HEK293 (cell line): ENCODE measurements around the gene PSMD13.
A peak's percentile ranks its signal among the peaks of the same experiment; 100 is the strongest.

Experiments
- CTCF ChIA-PET: fragments of 350-600 bp; formaldehyde crosslinking; extraction: SDS; loops from one replicate; lab custom pipeline; 2021; ENCODE audit warnings: antibody characterized with exemption; lab: Yijun Ruan, JAX
- POLR2A ChIA-PET: fragments of 300-600 bp; formaldehyde crosslinking; extraction: SDS; loops from one replicate; lab custom pipeline; 2020; ENCODE audit warnings: antibody characterized with exemption, inconsistent platforms; lab: Yijun Ruan, JAX
- H3K27ac ChIP-seq: fragments of 200-500 bp; sonication (Bioruptor generic); 2 replicates; pipeline ENCODE4 v1.5.1; 2014; ENCODE audit warnings: low read depth, low read length, control low read depth, inconsistent platforms; ENCODE audit errors: extremely low read depth
- H3K36me3 ChIP-seq, 2 experiments: fragments of 200-500 bp in 1 of 2; sonication (Bioruptor generic) in 1 of 2; 1 replicate in 1 of 2; 2 replicates in 1 of 2; pipeline ENCODE4 v1.5.1; 2014 to 2017; ENCODE audit warnings: inconsistent platforms in 2 of 2, low read length in 2 of 2; ENCODE audit not compliant: control insufficient read depth in 2 of 2, insufficient read depth in 1 of 2
- H3K4me1 ChIP-seq: fragments of 200-500 bp; sonication (Bioruptor generic); 2 replicates; pipeline ENCODE4 v1.5.1; 2014; ENCODE audit warnings: mild to moderate bottlenecking, low read length, inconsistent platforms; ENCODE audit not compliant: control insufficient read depth, insufficient read depth
- H3K4me3 ChIP-seq: 2 replicates; pipeline ENCODE4 v1.5.1; 2011; ENCODE audit warnings: low read depth, mild to moderate bottlenecking, control low read depth, low read length, moderate library complexity
- H3K9me3 ChIP-seq: fragments of 200-500 bp; sonication (Bioruptor generic); 2 replicates; pipeline ENCODE4 v1.5.1; 2014; ENCODE audit warnings: low read depth, low read length, inconsistent platforms; ENCODE audit not compliant: control insufficient read depth, insufficient read depth
- BCL11B ChIP-seq: fragments of 450-650 bp; formaldehyde crosslinking; IDR thresholded peaks from 2 replicates; pipeline ENCODE4 v1.5.1; 2016; ENCODE audit warnings: low read depth, missing biosample characterization, missing genetic modification characterization
- GFI1B ChIP-seq: fragments of 450-650 bp; formaldehyde crosslinking; IDR thresholded peaks from 2 replicates; pipeline ENCODE4 v1.5.1; 2016; ENCODE audit warnings: missing biosample characterization, missing genetic modification characterization
- GLIS1 ChIP-seq: fragments of 450-650 bp; formaldehyde crosslinking; IDR thresholded peaks from 2 replicates; pipeline ENCODE4 v1.5.1; 2016; ENCODE audit warnings: missing biosample characterization, missing genetic modification characterization
- KLF7 ChIP-seq: fragments of 450-650 bp; formaldehyde crosslinking; IDR thresholded peaks from 2 replicates; pipeline ENCODE4 v1.5.1; 2016; ENCODE audit warnings: missing biosample characterization, missing genetic modification characterization, borderline replicate concordance
- MZF1 ChIP-seq: fragments of 450-650 bp; formaldehyde crosslinking; IDR thresholded peaks from 2 replicates; pipeline ENCODE4 v1.5.1; 2017; ENCODE audit warnings: missing biosample characterization, missing genetic modification characterization, borderline replicate concordance
- ZBTB1 ChIP-seq: fragments of 450-650 bp; formaldehyde crosslinking; IDR thresholded peaks from 2 replicates; pipeline ENCODE4 v1.5.1; 2016; ENCODE audit warnings: missing biosample characterization, missing genetic modification characterization
- ZIC2 ChIP-seq: fragments of 450-650 bp; formaldehyde crosslinking; IDR thresholded peaks from 2 replicates; pipeline ENCODE4 v1.5.1; 2016; ENCODE audit warnings: missing biosample characterization, missing genetic modification characterization
- ZNF10 ChIP-seq: fragments of 450-650 bp; formaldehyde crosslinking; IDR thresholded peaks from 2 replicates; pipeline ENCODE4 v1.5.1; 2017; ENCODE audit warnings: missing biosample characterization, missing genetic modification characterization
- ZNF138 ChIP-seq: fragments of 450-650 bp; formaldehyde crosslinking; IDR thresholded peaks from 2 replicates; pipeline ENCODE4 v1.5.1; 2016; ENCODE audit warnings: missing biosample characterization, missing genetic modification characterization, borderline replicate concordance
- ZNF23 ChIP-seq: fragments of 450-650 bp; formaldehyde crosslinking; IDR thresholded peaks from 2 replicates; pipeline ENCODE4 v1.5.1; 2016; ENCODE audit warnings: missing biosample characterization, missing genetic modification characterization, borderline replicate concordance
- ZNF311 ChIP-seq: fragments of 450-650 bp; formaldehyde crosslinking; IDR thresholded peaks from 2 replicates; pipeline ENCODE4 v1.5.1; 2017; ENCODE audit warnings: missing biosample characterization, missing genetic modification characterization, borderline replicate concordance
- ZNF341 ChIP-seq: fragments of 450-650 bp; formaldehyde crosslinking; IDR thresholded peaks from 2 replicates; pipeline ENCODE4; 2016; ENCODE audit warnings: low read depth, missing biosample characterization, missing genetic modification characterization
- ZNF394 ChIP-seq: fragments of 450-650 bp; formaldehyde crosslinking; IDR thresholded peaks from 2 replicates; pipeline ENCODE4 v1.5.1; 2016; ENCODE audit warnings: missing biosample characterization, missing genetic modification characterization, mild to moderate bottlenecking, moderate library complexity, borderline replicate concordance
- ZNF426 ChIP-seq: fragments of 450-650 bp; formaldehyde crosslinking; IDR thresholded peaks from 2 replicates; pipeline ENCODE4 v1.5.1; 2017; ENCODE audit warnings: missing biosample characterization, missing genetic modification characterization, mild to moderate bottlenecking, inconsistent platforms, moderate library complexity
- ZNF561 ChIP-seq: fragments of 450-650 bp; IDR thresholded peaks from 2 replicates; pipeline ENCODE4 v1.5.1; 2018; ENCODE audit warnings: missing biosample characterization, missing genetic modification characterization, borderline replicate concordance
- ZNF701 ChIP-seq: fragments of 450-650 bp; formaldehyde crosslinking; IDR thresholded peaks from 2 replicates; pipeline ENCODE4 v1.5.1; 2016; ENCODE audit warnings: missing biosample characterization, missing genetic modification characterization
- ZNF792 ChIP-seq: fragments of 450-650 bp; formaldehyde crosslinking; IDR thresholded peaks from 2 replicates; pipeline ENCODE4 v1.5.1; 2016; ENCODE audit warnings: missing biosample characterization, missing genetic modification characterization
- TF ChIP-seq, protein P1 (sequence below): fragments of 450-650 bp; formaldehyde crosslinking; IDR thresholded peaks from 2 replicates; pipeline ENCODE4 v1.5.1; 2016; ENCODE audit warnings: missing biosample characterization, missing genetic modification characterization, low read depth
- TF ChIP-seq, protein P2 (sequence below): fragments of 450-650 bp; formaldehyde crosslinking; IDR thresholded peaks from 2 replicates; pipeline ENCODE4 v1.5.1; 2016; ENCODE audit warnings: missing biosample characterization, missing genetic modification characterization

The PSMD13 gene

DNA sequence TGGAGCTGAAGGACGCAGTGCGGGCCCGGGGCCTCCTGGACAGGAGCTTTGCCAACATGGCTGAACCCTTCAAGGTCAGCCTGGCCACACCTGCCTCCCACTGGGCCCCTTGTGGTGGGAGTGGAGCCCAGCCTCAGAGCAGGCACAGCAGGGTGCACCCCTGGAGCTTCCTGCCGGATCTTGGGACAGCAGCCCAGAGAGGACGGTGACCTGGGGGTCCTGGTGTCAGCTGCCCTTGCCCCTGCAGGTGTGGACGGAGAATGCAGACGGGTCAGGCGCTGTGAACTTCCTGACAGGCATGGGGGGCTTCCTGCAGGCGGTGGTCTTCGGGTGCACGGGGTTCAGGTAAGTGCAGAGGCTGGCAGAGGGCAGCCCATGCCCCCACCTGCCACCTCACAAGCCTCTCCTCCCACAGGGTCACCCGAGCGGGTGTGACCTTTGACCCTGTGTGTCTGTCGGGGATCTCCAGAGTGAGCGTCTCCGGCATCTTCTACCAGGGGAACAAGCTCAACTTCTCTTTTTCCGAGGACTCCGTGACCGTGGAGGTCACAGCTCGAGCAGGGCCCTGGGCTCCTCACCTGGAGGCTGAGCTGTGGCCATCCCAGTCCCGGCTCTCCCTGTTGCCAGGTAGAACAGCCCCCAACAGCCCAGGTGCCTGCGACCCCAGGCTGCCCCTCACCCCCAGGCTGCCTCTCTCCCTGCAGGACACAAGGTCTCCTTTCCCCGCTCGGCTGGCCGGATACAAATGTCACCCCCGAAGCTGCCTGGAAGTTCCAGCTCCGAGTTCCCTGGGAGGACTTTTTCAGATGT lies 57.3 kb downstream of the PSMD13 start:
- no peaks in the 10 kb centered on the region for H3K9me3 ChIP-seq
- H3K36me3 ChIP-seq: peaks cover 0 to 32% of the 10 kb centered on the region in 2 experiments; a peak in 1 of 3 replicates
- TF ChIP-seq ZNF701 (tag by site-specific recombination) (no peak), GFI1B (no peak), ZNF561 (tag by site-specific recombination) (no peak), GLIS1 (peak; percentile 60), ZIC2 (tag by site-specific recombination) (peak; percentile 58), BCL11B (0 out of 2 replicates have a peak, but pooled peaks have one; percentile 42)
- TF ChIP-seq, protein P1, sequence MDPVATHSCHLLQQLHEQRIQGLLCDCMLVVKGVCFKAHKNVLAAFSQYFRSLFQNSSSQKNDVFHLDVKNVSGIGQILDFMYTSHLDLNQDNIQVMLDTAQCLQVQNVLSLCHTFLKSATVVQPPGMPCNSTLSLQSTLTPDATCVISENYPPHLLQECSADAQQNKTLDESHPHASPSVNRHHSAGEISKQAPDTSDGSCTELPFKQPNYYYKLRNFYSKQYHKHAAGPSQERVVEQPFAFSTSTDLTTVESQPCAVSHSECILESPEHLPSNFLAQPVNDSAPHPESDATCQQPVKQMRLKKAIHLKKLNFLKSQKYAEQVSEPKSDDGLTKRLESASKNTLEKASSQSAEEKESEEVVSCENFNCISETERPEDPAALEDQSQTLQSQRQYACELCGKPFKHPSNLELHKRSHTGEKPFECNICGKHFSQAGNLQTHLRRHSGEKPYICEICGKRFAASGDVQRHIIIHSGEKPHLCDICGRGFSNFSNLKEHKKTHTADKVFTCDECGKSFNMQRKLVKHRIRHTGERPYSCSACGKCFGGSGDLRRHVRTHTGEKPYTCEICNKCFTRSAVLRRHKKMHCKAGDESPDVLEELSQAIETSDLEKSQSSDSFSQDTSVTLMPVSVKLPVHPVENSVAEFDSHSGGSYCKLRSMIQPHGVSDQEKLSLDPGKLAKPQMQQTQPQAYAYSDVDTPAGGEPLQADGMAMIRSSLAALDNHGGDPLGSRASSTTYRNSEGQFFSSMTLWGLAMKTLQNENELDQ (tag by site-specific recombination): no peak
- H3K27ac ChIP-seq: no peak overlapping the region
- ChIA-PET CTCF (interaction anchor here (0.9 to 2.2 kb wide), 3 partner anchors 10 to 43 kb away, joined by 3 to 8 read pairs (median 5); no protein-coding TSS in a partner anchor), POLR2A (interaction anchor here (1.0 kb wide), 1 partner anchor 55 kb away, joined by 3 read pairs; no protein-coding TSS in a partner anchor)
- no peaks in the 10 kb centered on the region for H3K4me1 ChIP-seq
- H3K4me3 ChIP-seq: no peak overlapping the region

DNA sequence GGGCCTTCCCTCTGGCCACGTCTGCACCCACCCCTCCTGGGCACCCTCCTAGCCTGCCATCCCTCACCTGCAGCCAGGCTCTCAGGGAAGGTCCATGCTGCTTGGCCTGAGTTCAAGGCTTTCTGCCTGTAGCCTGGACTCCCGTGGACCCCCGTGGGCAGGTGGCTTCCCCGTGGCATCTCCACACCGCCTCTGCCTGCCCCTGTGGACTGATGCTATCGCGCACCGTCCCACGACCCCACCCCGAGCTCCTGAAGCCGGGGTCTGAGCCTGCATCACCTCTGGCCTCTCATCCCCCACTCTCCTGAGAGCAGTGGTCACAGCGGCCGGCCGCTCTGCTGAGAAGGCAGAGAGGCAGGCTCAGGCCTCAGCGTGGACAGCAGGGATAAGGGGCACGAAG lies 58.0 kb downstream of the PSMD13 start:
- CTCF ChIA-PET: interaction anchor here (0.9 to 2.2 kb wide), 3 partner anchors 10 to 44 kb away, joined by 3 to 8 read pairs (median 4); no protein-coding TSS in a partner anchor
- TF ChIP-seq ZNF341 (tag by site-specific recombination) (no peak), ZNF10 (tag by site-specific recombination) (no peak), ZNF792 (no peak)
- H3K27ac ChIP-seq: no peak overlapping the region
- peaks cover 0 to 32% of the 10 kb centered on the region in 2 experiments; a peak in 1 of 3 replicates for H3K36me3 ChIP-seq
- H3K4me3 ChIP-seq: no peak overlapping the region
- no peaks in the 10 kb centered on the region for H3K9me3 ChIP-seq
- POLR2A ChIA-PET: no interaction called here
- H3K4me1 ChIP-seq: no peaks in the 10 kb centered on the region

DNA sequence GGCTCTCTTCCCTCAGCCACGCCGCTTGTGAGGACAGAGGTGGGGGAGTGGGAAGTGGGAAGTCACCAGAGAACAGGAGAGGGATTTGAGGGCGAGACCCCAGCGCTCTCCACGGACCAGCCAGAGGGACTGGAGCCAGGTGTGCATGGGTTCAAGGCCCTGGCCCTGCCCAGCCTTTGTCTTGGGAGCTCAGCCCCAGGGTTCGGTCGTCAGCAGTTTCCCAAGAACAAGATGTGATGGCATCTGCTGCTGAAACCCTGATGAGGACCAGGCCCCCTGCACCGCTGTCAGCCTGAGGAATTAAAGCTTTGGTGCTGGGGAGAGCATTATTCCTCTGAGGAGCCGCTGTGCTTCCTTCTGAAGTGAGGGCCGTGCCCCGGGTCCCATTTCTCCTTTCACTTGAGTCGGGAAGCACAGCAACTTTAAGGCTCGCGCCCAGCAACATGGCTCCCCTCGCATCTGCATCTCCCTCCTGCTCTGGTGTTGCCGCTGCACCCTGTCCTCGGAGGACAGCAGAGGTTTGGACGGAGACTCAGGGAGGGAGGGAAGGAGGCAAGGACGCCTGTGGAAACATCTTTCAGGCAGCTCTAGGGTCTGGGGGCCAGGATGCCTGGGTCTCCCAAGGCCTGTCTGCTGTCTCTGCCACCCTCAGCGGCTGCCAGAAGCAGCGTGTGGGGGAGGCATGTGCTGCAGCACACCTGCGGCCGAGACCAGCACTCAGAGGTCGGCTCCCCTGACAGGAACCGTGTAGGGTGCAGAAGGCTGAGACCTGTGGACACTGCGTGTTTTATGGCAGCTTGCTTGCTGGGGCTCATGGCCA lies 58.8 kb downstream of the PSMD13 start:
- Histone ChIP-seq H3K9me3 (no peaks in the 10 kb centered on the region), H3K36me3 (peaks cover 0 to 32% of the 10 kb centered on the region in 2 experiments; a peak in 1 of 3 replicates), H3K4me1 (no peaks in the 10 kb centered on the region), H3K4me3 (no peak overlapping the region), H3K27ac (no peak overlapping the region)
- no peak for TF ChIP-seq ZNF311 (tag by site-specific recombination)
- no peak for TF ChIP-seq ZNF23
- no peak for TF ChIP-seq ZNF394 (tag by site-specific recombination)
- no peak for TF ChIP-seq MZF1 (tag by site-specific recombination)
- no peak for TF ChIP-seq ZNF138 (tag by site-specific recombination)
- no peak for TF ChIP-seq ZBTB1
- TF ChIP-seq, protein P2, sequence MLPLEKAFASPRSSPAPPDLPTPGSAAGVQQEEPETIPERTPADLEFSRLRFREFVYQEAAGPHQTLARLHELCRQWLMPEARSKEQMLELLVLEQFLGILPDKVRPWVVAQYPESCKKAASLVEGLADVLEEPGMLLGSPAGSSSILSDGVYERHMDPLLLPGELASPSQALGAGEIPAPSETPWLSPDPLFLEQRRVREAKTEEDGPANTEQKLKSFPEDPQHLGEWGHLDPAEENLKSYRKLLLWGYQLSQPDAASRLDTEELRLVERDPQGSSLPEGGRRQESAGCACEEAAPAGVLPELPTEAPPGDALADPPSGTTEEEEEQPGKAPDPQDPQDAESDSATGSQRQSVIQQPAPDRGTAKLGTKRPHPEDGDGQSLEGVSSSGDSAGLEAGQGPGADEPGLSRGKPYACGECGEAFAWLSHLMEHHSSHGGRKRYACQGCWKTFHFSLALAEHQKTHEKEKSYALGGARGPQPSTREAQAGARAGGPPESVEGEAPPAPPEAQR (tag by site-specific recombination): no peak
- TF ChIP-seq KLF7: no peak
- TF ChIP-seq ZNF426: no peak
- CTCF ChIA-PET: interaction anchor here (0.9 to 2.2 kb wide), 2 partner anchors 10 to 45 kb away, joined by 4 to 8 read pairs; no protein-coding TSS in a partner anchor
- POLR2A ChIA-PET: no interaction called here
